Measurements from ENCODE around the gene FKBP15.

- TF ChIP-seq, protein P1, sequence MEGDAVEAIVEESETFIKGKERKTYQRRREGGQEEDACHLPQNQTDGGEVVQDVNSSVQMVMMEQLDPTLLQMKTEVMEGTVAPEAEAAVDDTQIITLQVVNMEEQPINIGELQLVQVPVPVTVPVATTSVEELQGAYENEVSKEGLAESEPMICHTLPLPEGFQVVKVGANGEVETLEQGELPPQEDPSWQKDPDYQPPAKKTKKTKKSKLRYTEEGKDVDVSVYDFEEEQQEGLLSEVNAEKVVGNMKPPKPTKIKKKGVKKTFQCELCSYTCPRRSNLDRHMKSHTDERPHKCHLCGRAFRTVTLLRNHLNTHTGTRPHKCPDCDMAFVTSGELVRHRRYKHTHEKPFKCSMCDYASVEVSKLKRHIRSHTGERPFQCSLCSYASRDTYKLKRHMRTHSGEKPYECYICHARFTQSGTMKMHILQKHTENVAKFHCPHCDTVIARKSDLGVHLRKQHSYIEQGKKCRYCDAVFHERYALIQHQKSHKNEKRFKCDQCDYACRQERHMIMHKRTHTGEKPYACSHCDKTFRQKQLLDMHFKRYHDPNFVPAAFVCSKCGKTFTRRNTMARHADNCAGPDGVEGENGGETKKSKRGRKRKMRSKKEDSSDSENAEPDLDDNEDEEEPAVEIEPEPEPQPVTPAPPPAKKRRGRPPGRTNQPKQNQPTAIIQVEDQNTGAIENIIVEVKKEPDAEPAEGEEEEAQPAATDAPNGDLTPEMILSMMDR (conservative IDR thresholded peaks at IDR 0.05), result peak; percentile 20; the same call in 1 of the 2 replicates
- no peak for TF ChIP-seq ZFX (IDR thresholded peaks at IDR 0.05)
Measured at GRCh38 chr9:113152699-113153098, 68.4 kb downstream of the FKBP15 start.
